GM21528 (cell line): ENCODE measurements around the gene CUL3.
"Not testable (repeated sequence)": the region's sequence is repeated elsewhere in the genome, so short reads cannot be mapped to it uniquely, and the experiment has no call there.

ENCODE experiments used
- ATAC-seq: cut with Tn5 transposase; IDR thresholded peaks from one replicate; pipeline ENCODE4 v1.9.1; 2021; ENCODE audit warnings: mild to moderate bottlenecking, moderate library complexity; ENCODE audit not compliant: unreplicated experiment, low FRiP score

CUL3 gene

GRCh38 chr2:224585211-224586088 lies at the start of gene CUL3:
Gene CUL3 (minus strand): TSS chr2:224585363. CDS start chr2:224585009, 354 bp downstream.
- peak; percentile 81 for ATAC-seq

GRCh38 chr2:224630659-224631550 lies 45.7 kb upstream of the CUL3 start:
- ATAC-seq, result no peak

- no peak for ATAC-seq
Observed at GRCh38 chr2:224628416-224628815, 43.3 kb upstream of the CUL3 start.

- no peak for ATAC-seq
Observed at GRCh38 chr2:224626735-224627134, 41.6 kb upstream of the CUL3 start.

- no peak for ATAC-seq
Observed at GRCh38 chr2:224613543-224614286, 28.6 kb upstream of the CUL3 start.

GRCh38 chr2:224612578-224612977 lies 27.4 kb upstream of the CUL3 start:
- no peak for ATAC-seq

GRCh38 chr2:224611938-224612337 lies 26.8 kb upstream of the CUL3 start:
- no peak for ATAC-seq

- no peak for ATAC-seq
Observed at GRCh38 chr2:224608104-224608503, 22.9 kb upstream of the CUL3 start.

- not testable (repeated sequence) for ATAC-seq
Observed at GRCh38 chr2:224603746-224604500, 18.8 kb upstream of the CUL3 start.

- ATAC-seq, result not testable (repeated sequence)
Observed at GRCh38 chr2:224602778-224603375, 17.7 kb upstream of the CUL3 start.

GRCh38 chr2:224601923-224602322 lies 16.8 kb upstream of the CUL3 start:
- no peak for ATAC-seq

GRCh38 chr2:224598678-224599077 lies 13.5 kb upstream of the CUL3 start:
- ATAC-seq, result no peak

- no peak for ATAC-seq
Observed at GRCh38 chr2:224596289-224596688, 11.1 kb upstream of the CUL3 start.

- ATAC-seq, result no peak
Observed at GRCh38 chr2:224595518-224595917, 10.4 kb upstream of the CUL3 start.

- no peak for ATAC-seq
Observed at GRCh38 chr2:224594840-224595239, 9.7 kb upstream of the CUL3 start.

GRCh38 chr2:224591220-224591619 lies 6.1 kb upstream of the CUL3 start:
- no peak for ATAC-seq

GRCh38 chr2:224586127-224586695 lies 1.0 kb upstream of the CUL3 start:
- no peak for ATAC-seq

- peak; percentile 42 for ATAC-seq
Observed at GRCh38 chr2:224584785-224585210, 365 bp downstream of the CUL3 start.

GRCh38 chr2:224584111-224584784 lies 915 bp downstream of the CUL3 start:
- ATAC-seq, result peak; percentile 11
